GM18511 (cell line): ENCODE measurements around the gene ERICH2.
"Not testable (repeated sequence)": the region's sequence is repeated elsewhere in the genome, so short reads cannot be mapped to it uniquely, and the experiment has no call there.

Experiments
- ATAC-seq: cut with Tn5 transposase; IDR thresholded peaks from one replicate; pipeline ENCODE4 v1.9.1; 2021; ENCODE audit warnings: mild to moderate bottlenecking, moderate library complexity; ENCODE audit not compliant: unreplicated experiment

Gene ERICH2

GRCh38 chr2:170770008-170770605 is at the start of gene ERICH2:
ERICH2 (plus strand) TSS chr2:170770378; CDS start chr2:170770682, 304 bp downstream.
- ATAC-seq: peak; percentile 68

GRCh38 chr2:170721678-170722077 is 48.5 kb upstream of the ERICH2 start:
- no peak for ATAC-seq

GRCh38 chr2:170722301-170722700 is 47.9 kb upstream of the ERICH2 start:
- ATAC-seq: no peak

GRCh38 chr2:170723446-170723958 is 46.7 kb upstream of the ERICH2 start:
- no peak for ATAC-seq

GRCh38 chr2:170733798-170734600 is 36.2 kb upstream of the ERICH2 start:
- no peak for ATAC-seq

- not testable (repeated sequence) for ATAC-seq
These were observed 35.6 kb upstream of the ERICH2 start for GRCh38 chr2:170734601-170735000.

- no peak for ATAC-seq
These were observed 33.5 kb upstream of the ERICH2 start for GRCh38 chr2:170736628-170737027.

GRCh38 chr2:170737406-170737805 is 32.8 kb upstream of the ERICH2 start:
- no peak for ATAC-seq

GRCh38 chr2:170737821-170738220 is 32.4 kb upstream of the ERICH2 start:
- ATAC-seq: no peak

GRCh38 chr2:170739048-170739447 is 31.1 kb upstream of the ERICH2 start:
- ATAC-seq: no peak

- ATAC-seq: no peak
These were observed 30.6 kb upstream of the ERICH2 start for GRCh38 chr2:170739507-170740046.

- ATAC-seq: no peak
These were observed 29.5 kb upstream of the ERICH2 start for GRCh38 chr2:170740660-170741059.

- ATAC-seq: no peak
These were observed 28.2 kb upstream of the ERICH2 start for GRCh38 chr2:170742000-170742399.

GRCh38 chr2:170742896-170743529 is 27.2 kb upstream of the ERICH2 start:
- ATAC-seq: no peak

- no peak for ATAC-seq
These were observed 26.5 kb upstream of the ERICH2 start for GRCh38 chr2:170743530-170744239.

GRCh38 chr2:170744248-170745002 is 25.8 kb upstream of the ERICH2 start:
- no peak for ATAC-seq

- ATAC-seq: no peak
These were observed 24.9 kb upstream of the ERICH2 start for GRCh38 chr2:170745305-170745704.

GRCh38 chr2:170747921-170748320 is 22.3 kb upstream of the ERICH2 start:
- ATAC-seq: no peak

GRCh38 chr2:170751555-170751954 is 18.6 kb upstream of the ERICH2 start:
- ATAC-seq: not testable (repeated sequence)

GRCh38 chr2:170761572-170761971 is 8.6 kb upstream of the ERICH2 start:
- ATAC-seq: no peak
